Measurements from ENCODE around the gene SLC15A3.

Gene SLC15A3

DNA sequence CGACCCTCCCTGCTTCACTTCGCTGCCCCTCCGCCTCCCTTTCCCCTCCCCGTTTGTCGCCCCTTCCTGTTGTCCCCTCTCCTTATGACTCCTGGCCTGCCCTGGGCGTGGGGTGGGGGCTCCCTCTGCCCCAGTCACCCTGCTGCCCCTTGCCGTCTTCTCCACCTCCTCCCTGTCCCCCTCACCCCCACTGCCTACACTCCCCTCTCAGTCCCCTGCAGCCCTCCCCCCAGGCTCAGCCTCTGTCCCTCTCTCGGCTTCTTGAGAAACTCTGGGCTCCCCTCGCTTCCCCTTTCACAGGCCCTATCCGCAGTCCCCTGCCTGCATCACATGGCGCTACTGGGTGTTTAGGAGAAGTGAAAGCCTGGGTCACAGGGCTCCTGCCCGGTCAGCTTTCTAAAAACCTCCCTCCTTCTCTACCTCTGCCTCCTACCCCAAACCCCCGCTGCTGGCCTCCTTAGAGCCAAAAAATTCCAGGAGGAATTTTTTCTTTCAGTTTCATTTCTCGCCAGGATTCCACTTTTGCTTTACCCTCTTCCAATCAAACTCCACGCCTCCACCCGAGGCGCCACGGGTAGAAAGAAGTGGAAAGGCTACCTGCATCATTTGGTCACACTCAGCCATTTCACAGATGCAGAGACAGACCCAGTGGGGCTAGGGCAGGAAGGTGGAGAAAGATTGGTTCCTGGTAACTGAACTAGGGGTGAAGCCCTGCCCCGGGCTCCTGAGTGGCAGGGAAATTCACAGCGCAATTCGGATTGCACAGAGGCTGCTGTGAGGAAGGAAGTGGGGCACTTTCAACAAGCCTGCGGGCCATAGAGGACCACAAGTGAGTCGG is at the start of gene SLC15A3:
TSS of gene SLC15A3 (minus strand) at position 273 of the 838 bp plus-strand sequence. CDS start 625 bp downstream, outside the sequence.
- peak in 1 of 2 donors; percentile 38 for DNase-seq

DNA sequence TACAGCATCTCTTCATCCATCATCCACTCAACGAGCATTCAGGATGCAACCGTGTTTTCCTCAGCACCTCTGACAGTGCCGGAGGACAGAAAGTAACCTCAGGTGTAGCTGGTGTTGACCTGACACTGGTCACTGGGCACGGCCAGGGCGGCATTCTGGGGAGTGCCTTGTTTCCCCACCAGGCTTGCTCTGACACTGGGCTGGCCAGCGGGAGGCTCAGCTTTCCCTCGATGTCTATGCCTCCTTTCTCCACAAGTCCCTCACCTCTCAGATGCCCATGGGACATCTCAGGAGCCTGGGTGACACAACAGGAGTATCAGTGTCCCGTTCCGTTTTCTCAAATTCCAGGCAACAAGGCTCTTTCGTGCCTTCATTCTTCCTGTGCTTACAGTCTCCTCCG is 48.5 kb upstream of the SLC15A3 start:
- DNase-seq = no peak

GRCh38 chr11:60996381-60997138 is 44.6 kb upstream of the SLC15A3 start:
- DNase-seq = no peak

GRCh38 chr11:60995798-60996197 is 43.8 kb upstream of the SLC15A3 start:
- no peak for DNase-seq

DNA sequence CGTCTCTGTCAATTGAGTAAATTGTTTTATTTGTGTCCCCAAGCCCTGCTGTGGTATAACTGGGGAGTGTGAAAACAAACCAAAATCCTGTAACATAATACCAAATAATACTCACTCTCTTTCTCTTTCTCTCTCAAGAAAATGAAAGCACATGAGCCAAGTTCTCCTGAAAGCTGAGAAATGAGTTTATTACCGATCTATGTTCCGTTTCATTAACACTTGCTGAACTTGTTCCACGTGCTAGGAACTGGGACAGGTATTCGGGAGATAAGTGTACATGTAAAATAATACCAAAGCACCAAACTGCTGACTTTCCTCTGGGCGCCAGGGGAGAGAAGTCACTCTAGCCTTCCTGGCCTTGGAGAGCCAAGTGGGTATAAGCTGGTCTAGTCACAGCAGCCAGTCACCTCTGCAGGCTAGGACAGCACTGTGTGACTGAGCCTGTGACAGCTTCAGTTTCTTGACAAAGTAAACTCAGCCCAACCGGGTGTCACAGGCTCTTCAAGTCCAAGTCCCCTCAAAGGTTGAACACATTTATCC is 42.6 kb upstream of the SLC15A3 start:
- no peak for DNase-seq

DNA sequence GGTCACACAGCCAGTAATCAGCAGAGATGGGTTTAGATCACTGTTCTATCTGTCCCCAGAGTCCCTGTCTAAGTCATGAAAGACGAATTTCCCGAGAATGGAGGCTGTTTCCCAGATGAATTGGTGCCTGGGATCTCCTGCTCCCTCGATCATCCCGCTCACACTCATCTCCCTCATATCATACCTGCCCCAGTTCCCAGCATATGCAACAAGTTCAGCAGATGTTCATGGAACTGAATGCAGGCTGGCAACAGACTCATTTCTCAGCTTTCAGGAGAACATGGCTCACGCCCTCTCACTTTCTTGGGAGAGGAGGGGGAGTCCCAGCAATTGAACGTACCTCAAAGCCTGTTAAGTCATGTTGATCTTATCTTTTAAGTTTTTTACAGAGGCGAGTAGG is 41.6 kb upstream of the SLC15A3 start:
- DNase-seq = no peak

DNA sequence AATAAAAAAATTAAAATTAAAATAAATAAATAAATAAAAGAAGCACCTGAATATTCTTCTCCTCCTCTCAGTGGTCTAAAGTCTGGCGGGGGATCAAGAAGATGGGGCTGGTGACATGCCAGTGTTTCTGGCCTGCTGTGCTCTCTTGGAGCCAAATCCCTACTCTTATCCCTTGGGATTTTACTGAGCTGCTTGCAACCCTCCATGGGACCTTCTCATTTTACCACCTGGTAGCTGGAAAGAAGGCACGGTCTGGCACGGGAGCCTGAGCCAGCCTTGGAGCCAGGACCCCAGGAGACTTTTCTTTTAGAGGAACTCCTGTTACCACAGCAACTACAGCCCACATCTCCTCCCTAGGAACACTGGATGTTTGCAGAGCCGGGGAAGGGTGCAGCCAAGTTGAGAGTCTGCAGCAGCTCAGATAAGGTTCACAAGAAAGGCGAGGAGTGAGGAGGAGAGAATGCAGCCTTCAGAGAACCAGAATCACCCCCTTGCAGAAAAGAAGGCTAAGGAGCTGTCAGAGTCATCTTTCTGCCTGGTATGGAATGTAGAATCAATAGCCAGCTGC is 41.0 kb upstream of the SLC15A3 start:
- DNase-seq = no peak

GRCh38 chr11:60991457-60991856 is 39.5 kb upstream of the SLC15A3 start:
- no peak for DNase-seq

- DNase-seq = no peak
Observed at GRCh38 chr11:60989093-60989650, 37.2 kb upstream of the SLC15A3 start.

GRCh38 chr11:60988658-60989057 is 36.7 kb upstream of the SLC15A3 start:
- no peak for DNase-seq

- no peak for DNase-seq
Observed at GRCh38 chr11:60987577-60988277, 35.8 kb upstream of the SLC15A3 start.

DNA sequence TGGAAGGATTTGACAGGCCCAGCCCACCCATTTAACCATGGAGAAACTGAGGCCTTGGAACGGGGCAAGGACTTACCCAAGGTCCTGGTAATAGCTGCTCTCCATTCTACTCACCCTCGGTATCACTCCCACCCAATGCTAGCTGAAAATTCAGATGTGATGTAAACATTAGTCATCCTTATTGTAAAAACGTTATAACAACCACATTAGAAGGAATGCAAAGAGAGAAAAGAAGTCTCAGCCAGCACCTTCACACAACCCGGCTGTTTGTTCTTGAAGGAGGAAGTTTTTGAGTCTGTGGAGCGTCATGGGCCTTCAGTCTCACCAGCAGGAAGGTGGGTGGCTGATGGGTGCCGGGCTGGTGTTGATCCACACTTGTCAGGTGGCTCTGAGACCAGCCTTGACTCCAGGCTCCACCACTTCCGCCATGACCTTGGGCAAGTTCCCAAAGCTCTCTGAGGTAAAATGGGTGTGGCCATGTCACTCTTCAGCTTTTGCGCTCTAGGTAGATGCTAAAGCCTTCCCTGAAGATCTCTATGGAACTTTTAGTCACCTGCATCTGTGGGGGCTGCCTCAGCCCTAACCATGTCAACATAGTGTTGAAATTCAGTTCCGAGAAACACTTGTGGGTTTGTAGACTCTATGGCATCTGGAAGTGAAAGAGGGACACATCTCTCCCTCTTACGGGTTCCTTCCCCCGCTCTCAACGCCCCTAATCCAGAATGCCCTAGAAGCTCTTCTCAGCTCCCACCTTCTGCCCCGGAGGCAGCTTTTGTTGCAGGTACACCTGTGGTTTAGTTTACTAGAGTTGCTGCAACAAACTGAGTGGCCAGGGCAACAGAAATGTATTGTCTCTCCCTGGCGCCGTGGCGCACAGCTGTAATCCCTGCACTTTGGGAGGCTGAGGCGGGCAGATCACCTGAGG is 34.3 kb upstream of the SLC15A3 start:
- DNase-seq = no peak

GRCh38 chr11:60985501-60985900 is 33.5 kb upstream of the SLC15A3 start:
- no peak for DNase-seq

DNA sequence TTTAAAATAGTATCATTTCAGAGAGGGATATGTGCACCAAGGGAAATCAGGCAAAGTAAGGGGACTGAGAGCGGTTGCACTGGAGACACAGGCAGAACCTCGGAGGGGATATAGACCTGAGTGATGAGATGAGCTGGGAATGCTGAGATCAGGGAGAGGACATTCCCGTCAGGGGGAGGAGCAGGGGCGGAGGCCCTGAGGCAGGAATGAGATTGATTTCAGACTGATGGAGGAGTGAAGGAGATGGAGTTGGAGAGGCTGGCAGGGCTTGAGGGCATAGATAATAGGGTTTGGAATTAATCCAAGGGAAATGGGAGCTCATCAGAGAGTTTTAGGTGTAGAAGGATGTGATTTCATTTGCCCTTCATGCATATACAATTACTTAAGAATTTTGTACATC is 32.7 kb upstream of the SLC15A3 start:
- no peak for DNase-seq

DNA sequence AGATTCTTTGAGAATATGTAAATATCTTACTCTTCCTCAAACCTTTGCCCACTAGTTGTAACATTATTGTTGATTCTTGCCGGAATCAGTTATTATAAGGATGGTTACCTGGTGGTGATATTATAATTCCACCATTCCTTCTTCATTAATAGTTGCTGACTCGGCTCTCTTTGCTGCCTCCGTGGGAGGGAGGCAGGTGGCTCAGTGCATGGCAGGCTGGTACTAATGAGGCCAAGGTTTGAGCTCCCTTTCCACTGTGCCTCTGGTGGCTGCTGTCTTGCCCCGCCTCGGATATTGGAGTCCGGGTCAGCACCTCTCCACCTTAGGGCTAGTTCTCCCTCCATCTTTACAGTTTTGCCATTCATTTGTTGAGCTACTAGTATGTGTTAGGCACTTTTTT is 32.2 kb upstream of the SLC15A3 start:
- DNase-seq = no peak

GRCh38 chr11:60982184-60982583 is 30.2 kb upstream of the SLC15A3 start:
- no peak for DNase-seq

- DNase-seq = no peak
Observed at GRCh38 chr11:60981515-60981914, 29.5 kb upstream of the SLC15A3 start.

- DNase-seq = no peak
Observed at GRCh38 chr11:60978546-60979380, 26.8 kb upstream of the SLC15A3 start.

DNA sequence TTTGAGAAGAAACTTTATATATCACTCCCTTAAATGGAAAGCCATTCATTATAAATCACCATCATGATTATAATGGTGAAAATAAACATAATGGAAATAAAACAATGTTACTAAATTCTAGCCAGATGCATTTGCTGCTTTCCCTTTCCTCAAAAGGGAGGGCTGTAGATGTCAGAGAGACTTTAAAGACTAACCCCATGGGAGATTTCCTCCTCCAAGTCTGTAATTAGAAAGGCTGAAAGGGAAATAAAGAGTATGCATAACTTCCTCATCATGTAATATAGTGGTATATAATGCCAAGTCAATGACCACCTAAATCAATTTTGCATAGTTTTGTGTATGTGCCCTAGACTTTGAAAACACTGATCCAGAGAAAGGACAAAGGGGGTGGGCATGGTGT is 25.9 kb upstream of the SLC15A3 start:
- no peak for DNase-seq

DNA sequence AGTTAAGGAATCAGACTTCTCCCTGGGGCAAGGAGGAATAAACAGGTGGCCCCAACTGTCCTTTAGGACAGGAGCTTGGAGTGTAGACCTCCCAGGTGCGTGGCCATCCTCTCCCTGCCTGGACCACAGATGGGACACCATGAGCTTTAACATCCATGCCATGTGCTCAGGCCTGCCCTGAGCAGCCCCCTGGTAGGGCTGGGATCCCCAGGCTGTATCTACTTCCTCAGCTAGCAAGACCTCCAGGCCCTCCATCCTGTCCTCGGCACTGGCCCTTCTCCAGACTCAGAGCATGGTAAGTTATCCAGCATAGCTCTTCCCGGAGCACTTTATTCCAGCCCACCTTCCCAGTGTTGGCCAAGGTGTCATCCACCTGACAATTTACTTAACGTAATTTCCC is 25.2 kb upstream of the SLC15A3 start:
- no peak for DNase-seq
